Testis (tissue), 2 donors: ENCODE results near the gene PTCD2.

ENCODE experiments used
- POLR2A ChIP-seq: fragments of 450-650 bp; IDR thresholded peaks from one replicate; pipeline ENCODE4 v1.6.1; 2017; ENCODE audit warnings: antibody characterized with exemption, mild to moderate bottlenecking, moderate library complexity
- TF ChIP-seq, protein P1 (sequence below), 3 experiments: fragments of 450-650 bp in 2 of 3; fragments of 200-600 bp in 1 of 3; sonication (generic) in 1 of 3; IDR thresholded peaks; one replicate each; pipeline ENCODE4 v1.5.1; 2016 to 2019; ENCODE audit warnings: antibody characterized with exemption in 3 of 3, mild to moderate bottlenecking in 2 of 3, moderate library complexity in 1 of 3

DNA sequence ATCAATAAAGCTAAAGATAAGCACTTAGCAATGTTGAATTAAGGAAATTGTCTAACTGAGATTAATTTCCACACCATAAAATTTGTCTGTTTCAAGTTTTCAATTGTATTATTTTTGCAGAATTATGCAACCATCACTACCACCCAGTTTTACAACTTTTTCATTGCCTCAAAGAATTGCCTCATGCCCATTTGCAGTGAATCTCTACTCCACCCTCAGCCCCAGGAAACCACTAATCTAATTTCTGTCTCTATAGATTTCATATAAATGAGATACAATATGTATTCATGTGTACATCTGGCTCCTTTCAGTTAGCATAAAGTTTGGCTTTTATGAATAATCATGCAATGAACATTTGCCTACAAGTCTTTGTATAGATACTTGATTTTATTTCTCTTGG, 72.9 kb downstream of the PTCD2 start:
- TF ChIP-seq POLR2A: no peak
- TF ChIP-seq, protein P1, sequence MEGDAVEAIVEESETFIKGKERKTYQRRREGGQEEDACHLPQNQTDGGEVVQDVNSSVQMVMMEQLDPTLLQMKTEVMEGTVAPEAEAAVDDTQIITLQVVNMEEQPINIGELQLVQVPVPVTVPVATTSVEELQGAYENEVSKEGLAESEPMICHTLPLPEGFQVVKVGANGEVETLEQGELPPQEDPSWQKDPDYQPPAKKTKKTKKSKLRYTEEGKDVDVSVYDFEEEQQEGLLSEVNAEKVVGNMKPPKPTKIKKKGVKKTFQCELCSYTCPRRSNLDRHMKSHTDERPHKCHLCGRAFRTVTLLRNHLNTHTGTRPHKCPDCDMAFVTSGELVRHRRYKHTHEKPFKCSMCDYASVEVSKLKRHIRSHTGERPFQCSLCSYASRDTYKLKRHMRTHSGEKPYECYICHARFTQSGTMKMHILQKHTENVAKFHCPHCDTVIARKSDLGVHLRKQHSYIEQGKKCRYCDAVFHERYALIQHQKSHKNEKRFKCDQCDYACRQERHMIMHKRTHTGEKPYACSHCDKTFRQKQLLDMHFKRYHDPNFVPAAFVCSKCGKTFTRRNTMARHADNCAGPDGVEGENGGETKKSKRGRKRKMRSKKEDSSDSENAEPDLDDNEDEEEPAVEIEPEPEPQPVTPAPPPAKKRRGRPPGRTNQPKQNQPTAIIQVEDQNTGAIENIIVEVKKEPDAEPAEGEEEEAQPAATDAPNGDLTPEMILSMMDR (IDR thresholded peaks at IDR 0.05): no peak
